HG03571 (cell line): ENCODE results near the gene SELENOT.
A peak's percentile ranks its signal among the peaks of the same experiment; 100 is the strongest.
"Not testable (repeated sequence)": the region's sequence is repeated elsewhere in the genome, so short reads cannot be mapped to it uniquely, and the experiment has no call there.

Source experiments
- ATAC-seq: cut with Tn5 transposase; IDR thresholded peaks from one replicate; pipeline ENCODE4 v1.9.1; 2021; ENCODE audit not compliant: unreplicated experiment

Gene SELENOT

DNA sequence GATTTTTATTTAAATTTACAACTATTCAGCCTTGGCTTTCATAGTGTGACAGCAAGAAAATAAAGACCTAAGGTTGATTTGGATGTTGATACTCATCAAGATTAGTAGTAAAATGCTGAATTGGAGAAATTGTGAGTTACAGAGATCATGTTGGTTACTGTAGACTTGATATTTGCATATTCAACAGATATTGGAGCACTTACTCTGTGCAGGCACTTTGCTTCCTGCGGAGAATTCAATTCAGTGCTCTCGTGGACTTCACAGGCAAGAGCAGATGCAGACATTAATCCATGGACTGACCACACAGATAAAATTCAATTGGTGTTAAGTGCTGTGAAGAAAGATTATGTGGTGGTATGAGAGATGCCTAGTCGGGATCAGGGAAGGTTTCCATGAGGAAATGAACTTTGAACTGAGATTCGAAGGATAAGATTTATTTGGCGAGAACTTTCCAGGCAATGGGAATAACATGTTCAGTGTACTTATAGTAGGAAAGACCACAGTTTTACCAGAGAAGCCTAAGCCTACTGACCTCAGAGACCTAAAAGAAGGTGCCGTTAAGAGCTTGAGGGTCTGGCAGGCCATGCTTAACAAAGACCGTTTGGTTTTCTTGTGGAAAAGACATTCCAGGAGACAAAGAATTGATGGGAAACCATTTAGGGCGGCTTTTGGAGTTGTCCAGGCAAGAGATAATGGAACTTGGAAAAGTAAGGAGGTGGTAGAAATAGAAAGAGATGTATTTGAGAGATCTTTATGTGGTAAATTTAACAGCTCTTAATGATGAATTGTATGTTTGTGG lies 4.3 kb downstream of the SELENOT start:
- ATAC-seq, result no peak

DNA sequence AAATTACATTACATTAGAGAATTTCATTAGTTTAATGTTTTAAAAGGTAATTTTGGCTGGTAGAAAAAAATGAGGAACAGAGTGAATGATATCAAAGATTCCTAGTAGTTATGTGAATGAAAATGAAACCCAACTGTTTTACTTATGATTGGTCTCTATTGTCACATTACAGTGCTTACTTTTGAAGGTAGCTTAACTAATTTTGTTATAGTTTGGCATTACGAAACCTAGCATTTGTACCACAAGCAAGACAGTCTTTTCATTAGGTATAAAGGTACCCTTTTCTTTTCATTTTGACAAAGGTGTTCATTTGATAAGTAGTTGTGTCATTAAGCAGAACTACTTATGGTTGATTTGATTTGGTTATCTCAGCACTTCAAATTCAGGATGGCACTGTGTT lies 6.9 kb downstream of the SELENOT start:
- ATAC-seq, result no peak

DNA sequence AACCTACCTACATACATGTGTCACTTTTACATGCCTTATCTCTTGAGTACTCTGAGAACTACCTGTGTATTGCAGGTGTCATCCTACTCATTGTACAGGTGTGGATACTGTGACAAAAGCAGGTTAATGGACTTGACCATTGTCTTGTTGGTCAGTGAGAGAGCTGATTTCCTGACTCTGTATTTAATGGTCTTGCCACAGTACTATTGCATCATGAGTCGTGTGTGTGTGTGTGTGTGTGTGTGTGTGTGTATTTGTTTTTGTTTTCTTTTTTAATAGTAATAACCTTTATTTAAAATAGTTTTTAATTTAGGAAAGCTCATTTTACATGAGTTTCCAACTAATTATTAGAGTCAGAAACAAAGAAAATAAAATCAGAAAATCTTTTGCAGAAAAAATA lies 7.7 kb downstream of the SELENOT start:
- no peak for ATAC-seq

DNA sequence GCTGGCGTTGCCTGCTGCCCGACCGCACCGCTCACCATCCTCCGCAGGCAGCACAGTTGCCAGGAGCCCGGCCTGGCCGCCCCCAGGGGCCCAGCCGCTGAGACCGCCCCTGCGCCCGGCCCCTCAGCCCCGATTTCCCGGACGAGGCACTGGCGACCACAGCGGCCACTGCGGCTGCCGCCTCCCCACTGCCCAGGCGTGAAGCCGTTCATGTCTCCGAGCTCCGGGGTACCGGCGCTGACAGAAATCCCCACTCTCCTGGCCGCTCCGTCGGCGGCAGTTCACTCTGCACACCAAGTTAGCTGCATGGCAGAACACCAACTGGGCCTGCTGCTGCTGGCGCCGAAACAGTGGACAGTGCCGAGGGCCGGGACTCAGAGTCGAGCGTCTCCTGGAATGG lies 8.5 kb downstream of the SELENOT start:
- ATAC-seq, result no peak

DNA sequence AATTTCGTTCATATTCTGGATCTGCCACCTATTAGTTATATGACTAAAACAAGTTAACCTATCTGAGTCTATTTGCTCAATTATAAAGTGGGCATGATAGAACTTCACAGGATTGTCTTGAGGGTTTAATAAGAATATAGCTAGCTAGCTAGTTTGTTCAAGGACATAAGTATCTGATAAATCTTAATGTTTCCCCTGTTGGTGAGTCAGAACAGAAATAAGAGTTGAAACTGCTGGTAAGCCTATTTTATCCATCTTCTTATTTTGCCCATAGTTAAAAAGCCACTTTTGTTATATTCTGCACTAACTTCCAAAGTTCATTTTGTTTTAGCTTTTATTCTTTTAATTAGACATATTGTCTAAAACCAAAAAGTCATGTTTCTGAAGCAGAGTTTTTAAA lies 9.4 kb downstream of the SELENOT start:
- ATAC-seq, result no peak

DNA sequence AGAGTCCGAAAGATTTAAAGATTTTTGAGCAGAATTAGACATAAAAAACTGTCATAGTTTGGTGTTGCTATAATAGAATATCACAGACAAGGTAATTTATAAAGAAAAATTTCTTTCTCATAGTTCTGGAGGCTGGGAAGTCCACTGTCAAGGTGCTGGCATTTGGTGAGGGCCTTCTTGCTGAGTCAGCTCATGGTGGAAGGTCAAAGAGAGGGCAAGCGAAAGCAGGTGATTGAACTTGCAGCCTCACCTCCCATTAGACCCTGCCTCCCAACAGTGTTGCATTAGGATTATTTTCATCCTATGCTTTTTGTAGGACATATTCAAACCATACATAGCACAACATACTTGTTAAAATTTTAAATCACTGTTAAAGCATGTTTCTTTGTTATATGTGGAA lies 9.9 kb downstream of the SELENOT start:
- no peak for ATAC-seq

DNA sequence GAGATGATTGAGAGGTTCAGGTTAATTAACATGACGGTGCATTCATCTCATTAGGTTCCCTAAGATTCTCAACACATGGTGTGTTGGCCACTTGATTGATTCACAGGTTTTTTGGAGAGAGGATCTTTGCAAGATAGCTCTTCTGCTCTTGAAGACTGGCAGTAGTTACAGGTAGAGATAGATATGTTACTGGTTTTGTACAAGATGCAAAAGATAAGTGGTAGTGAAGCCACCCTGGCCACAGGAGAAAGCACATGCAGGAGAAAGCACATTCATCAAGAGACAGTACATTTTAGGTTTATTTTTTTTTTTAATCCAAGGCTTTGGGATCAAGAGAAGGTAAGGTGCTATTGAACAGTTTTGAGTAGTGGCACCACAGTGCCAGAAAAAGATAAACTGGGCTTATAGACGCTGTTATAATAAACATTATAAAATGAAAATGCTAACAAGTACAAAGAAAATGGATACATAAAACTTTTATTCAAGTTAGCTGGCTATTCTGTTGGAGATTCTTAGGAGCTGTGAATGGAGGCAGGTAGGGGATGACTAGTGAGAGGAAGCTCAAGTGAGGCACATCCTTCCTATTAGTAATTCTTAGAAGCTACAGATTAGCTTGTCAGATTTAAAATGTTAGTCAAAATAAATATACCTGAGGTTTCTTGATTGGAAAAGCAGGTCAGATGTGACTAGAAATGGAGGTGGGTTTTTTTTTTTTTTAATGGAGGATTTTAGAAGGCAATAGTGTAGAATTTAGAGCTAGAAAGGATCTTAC lies 10.8 kb downstream of the SELENOT start:
- ATAC-seq, result no peak

- no peak for ATAC-seq
Observed at GRCh38 chr3:150620002-150620689, 17.0 kb downstream of the SELENOT start.

DNA sequence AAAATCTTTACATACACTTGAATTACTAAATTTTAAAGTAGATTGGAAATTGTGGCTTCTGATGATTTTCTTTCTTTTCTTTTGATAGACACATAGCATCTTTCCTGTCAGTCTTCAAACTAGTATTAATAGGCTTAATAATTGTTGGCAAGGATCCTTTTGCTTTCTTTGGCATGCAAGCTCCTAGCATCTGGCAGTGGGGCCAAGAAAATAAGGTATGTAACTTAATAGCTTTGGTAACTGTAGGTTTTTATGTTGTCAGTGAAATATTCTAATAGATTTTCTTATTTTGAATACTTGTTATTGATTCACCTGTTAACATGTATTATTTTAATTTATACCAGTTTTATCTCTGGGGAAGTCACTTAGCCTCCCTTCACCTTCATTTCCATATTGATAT lies 19.8 kb downstream of the SELENOT start:
- not testable (repeated sequence) for ATAC-seq

- ATAC-seq, result no peak
Observed at GRCh38 chr3:150623945-150624344, 20.8 kb downstream of the SELENOT start.

DNA sequence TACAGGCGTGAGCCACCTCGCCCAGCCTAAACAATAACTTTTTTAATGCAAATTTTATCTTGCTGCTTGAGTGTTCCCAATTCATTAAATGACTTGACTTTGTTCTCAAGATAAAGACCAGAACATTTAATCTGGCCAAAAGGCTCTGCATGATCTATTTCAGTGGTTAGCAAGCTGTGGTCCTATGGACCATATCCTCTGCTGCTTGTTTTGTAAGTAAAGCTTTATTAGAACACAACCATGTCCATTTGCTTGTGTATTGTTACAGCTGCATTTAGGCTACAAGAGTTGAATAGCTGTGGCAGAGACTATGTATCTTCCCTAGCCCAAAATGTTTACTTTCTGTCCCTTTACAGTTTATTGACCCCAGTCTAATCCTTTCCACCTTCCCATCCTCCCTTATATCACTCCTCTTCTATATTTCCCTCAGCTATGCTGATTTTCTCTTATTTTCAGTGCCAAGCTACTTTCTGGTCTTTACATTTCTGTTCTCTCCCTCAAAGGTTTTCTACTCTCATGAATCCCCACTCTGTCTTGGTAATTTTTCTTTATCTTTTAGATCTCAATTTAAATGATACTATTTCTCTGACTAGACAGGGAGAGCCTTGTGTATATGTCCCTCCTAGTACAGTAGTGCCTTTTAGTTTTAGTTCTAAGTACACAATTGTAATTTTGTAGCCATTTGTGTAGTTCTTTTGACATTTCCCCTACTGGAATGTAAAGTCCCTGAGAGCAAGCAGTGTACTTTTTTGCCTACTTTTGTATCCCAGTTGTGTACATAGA lies 23.2 kb downstream of the SELENOT start:
- ATAC-seq, result no peak

DNA sequence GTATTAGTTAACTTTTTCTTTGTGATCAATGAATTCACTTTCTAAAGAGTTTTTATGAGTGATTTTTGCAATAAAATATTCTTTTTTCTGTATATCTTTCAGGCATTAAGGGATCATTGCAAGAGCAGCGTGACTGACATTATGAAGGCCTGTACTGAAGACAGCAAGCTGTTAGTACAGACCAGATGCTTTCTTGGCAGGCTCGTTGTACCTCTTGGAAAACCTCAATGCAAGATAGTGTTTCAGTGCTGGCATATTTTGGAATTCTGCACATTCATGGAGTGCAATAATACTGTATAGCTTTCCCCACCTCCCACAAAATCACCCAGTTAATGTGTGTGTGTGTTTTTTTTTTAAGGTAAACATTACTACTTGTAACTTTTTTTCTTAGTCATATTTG lies 24.4 kb downstream of the SELENOT start:
- no peak for ATAC-seq

- no peak for ATAC-seq
Observed at GRCh38 chr3:150631515-150632221, 28.5 kb downstream of the SELENOT start.

- no peak for ATAC-seq
Observed at GRCh38 chr3:150635076-150635475, 32.0 kb downstream of the SELENOT start.

- peak; percentile 62 for ATAC-seq
Observed at GRCh38 chr3:150635526-150635925, 32.4 kb downstream of the SELENOT start.

GRCh38 chr3:150636258-150636657 lies 33.1 kb downstream of the SELENOT start:
- ATAC-seq, result no peak

DNA sequence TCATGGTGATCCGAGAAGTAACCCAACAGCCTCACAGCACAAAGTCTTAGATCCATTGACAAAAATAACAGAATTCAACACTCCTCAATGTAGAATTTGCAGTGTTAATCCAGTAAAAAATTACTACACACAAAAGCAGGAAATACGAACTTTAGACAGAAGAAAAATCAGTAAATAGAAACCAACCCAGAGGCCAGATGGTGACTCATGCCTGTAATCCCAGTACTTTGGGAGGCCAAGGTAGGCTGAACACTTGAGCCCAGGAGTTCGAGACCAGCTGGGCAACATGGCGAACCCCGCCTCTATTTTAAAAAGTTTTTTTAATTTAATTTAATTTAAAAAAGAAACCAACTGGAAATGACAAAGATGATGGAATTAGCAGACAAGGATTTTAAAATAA lies 36.1 kb downstream of the SELENOT start:
- ATAC-seq, result no peak

GRCh38 chr3:150640256-150640655 lies 37.1 kb downstream of the SELENOT start:
- no peak for ATAC-seq

- no peak for ATAC-seq
Observed at GRCh38 chr3:150653110-150653561, 50.0 kb downstream of the SELENOT start.

- ATAC-seq, result no peak
Observed at GRCh38 chr3:150656316-150656715, 53.2 kb downstream of the SELENOT start.
